IMR-90 (cell line): Measurements from ENCODE around the gene CAVIN4.

Experiments used
- BHLHE40 ChIP-seq: fragments of 150-350 bp; IDR thresholded peaks from 2 replicates; pipeline ENCODE4 v1.6.1; 2016; ENCODE audit warnings: mild to moderate bottlenecking, low read depth, low read length
- CEBPB ChIP-seq: IDR thresholded peaks from 2 replicates; pipeline ENCODE4 v1.6.1; 2012; ENCODE audit warnings: low read depth, low read length, improper control_type of control experiment
- CHD1 ChIP-seq: IDR thresholded peaks from 2 replicates; pipeline ENCODE4 v1.6.1; 2012; ENCODE audit warnings: low read depth, low read length, improper control_type of control experiment
- FOS ChIP-seq: fragments of 150-350 bp; IDR thresholded peaks from 2 replicates; pipeline ENCODE4 v1.6.1; 2016; ENCODE audit warnings: low read depth, low read length
- POLR2A ChIP-seq: IDR thresholded peaks from 2 replicates; pipeline ENCODE4 v1.6.1; 2012; ENCODE audit warnings: mild to moderate bottlenecking, low read depth, low read length
- TF ChIP-seq, protein P1 (sequence below): conservative IDR thresholded peaks from 2 replicates; pipeline ENCODE4 v1.5.1; 2012; ENCODE audit warnings: mild to moderate bottlenecking, low read depth, low read length, improper control_type of control experiment

DNA sequence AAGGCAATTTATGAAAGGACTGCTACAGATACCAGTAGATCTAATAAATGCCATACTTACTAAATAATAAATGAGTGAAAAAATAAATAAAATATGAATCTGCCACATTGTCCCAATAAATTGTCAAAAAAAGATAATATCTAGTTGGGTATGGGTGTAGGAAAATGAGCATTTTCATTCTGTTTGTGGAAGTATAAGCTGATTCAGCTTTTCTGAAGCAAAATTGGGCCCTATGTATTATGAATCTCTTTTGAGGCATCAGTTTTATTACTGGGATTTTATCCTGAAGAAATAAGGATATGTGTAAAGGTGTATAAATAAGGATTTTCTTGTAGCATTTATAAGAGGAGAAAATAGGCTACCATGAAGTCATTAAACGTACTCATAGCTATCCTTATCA is 46.1 kb downstream of the CAVIN4 start:
- no peak for TF ChIP-seq CHD1
- no peak for TF ChIP-seq POLR2A
- TF ChIP-seq, protein P1, sequence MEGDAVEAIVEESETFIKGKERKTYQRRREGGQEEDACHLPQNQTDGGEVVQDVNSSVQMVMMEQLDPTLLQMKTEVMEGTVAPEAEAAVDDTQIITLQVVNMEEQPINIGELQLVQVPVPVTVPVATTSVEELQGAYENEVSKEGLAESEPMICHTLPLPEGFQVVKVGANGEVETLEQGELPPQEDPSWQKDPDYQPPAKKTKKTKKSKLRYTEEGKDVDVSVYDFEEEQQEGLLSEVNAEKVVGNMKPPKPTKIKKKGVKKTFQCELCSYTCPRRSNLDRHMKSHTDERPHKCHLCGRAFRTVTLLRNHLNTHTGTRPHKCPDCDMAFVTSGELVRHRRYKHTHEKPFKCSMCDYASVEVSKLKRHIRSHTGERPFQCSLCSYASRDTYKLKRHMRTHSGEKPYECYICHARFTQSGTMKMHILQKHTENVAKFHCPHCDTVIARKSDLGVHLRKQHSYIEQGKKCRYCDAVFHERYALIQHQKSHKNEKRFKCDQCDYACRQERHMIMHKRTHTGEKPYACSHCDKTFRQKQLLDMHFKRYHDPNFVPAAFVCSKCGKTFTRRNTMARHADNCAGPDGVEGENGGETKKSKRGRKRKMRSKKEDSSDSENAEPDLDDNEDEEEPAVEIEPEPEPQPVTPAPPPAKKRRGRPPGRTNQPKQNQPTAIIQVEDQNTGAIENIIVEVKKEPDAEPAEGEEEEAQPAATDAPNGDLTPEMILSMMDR = no peak
- TF ChIP-seq CEBPB = no peak
- no peak for TF ChIP-seq FOS
- no peak for TF ChIP-seq BHLHE40
